Fibroblast of pulmonary artery (primary cell): ENCODE results near the gene RRBP1.

ENCODE experiments used
- DNase-seq: peaks from one replicate; pipeline ENCODE4 v3.0.0-alpha.2; 2010; ENCODE audit warnings: low read depth
- H3K4me3 ChIP-seq: replicated peaks from 2 replicates; pipeline ENCODE4 v1.5.1; 2011; ENCODE audit warnings: low read depth, mild to moderate bottlenecking, control low read depth, low read length, moderate library complexity
- CTCF ChIP-seq: IDR thresholded peaks from 2 replicates; pipeline ENCODE4 v1.5.1; 2011; ENCODE audit warnings: mild to moderate bottlenecking, control low read depth, low read length, inconsistent platforms; ENCODE audit errors: missing control alignments

Gene RRBP1

DNA sequence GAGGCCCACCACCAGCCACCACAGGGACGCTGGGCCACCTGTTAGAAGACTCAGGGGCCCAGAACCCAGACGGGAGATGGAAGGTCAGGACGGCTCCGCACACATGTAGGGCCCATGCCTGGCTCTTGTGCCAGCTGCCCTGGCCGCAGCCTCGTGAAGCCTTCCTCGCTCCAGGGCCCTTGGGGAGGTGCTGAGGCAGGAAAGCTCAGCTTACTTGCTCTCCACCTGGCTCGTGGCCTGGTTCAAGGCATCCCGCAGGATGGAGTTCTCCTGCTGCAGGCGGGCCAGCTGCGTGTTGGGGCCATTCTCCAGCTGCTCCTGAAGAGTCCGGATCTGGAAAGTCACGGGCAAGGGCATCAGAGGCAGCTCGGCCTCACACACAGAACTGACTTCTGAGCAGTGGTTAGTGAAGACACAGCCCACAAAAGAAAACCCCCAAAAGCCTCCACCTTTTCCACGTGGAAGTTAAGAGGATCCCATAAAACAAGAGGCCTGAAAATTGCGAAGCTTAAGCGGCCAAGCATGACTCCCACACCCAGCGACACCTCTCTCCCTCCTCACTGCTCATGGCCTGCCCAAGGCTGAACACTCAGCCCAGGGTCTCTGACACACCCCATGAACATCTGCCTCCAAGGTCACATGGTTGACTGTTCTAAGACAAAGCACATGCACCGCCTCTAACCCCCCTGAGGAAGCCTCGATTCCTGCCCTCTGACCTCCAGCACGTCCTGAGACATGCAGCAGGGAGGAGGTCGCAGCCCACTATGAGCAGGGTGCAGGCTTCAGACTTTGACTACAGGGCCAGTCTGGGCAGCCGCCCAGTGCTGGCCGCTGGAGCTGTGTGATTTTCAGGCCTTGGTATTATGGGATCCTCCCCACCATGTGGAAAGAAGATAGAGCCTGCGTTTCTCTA lies 46.5 kb downstream of the RRBP1 start:
- no peak for TF ChIP-seq CTCF
- no peak for DNase-seq
- H3K4me3 ChIP-seq, result no peak overlapping the region

DNA sequence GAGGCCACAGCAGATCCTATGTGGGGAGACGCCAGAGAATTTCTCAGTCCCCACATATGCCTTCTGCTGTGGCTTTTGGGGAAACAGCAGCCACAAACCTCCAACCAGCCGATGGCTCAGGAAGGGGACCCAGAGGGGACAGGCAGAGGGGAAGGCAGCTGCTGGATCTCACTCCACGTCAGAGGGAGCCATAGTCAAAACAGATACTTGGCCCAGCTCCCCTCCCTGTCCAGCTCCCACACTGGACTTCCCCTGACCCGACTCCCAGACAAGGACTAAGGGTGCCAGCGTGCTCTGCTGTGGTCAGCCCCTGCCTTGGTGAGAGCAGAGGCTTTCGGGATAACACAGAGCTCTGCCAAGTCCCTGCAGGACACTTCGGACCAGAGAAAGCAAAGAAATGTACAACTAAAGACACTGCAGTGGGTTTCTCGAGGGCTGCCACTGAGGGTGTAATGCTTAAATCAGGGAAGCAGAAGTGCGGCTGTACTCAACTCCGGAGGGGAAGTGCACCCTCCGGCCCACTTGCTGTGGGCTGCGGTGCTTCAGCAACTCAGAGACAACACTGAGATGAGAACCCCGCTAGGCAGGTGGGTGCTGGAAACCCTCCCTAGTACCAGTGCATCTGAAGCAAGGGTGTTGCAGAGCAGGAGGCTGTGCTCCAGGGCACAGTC lies 47.2 kb downstream of the RRBP1 start:
- DNase-seq, result peak; percentile 39
- no peak overlapping the region for H3K4me3 ChIP-seq
- TF ChIP-seq CTCF, result no peak

DNA sequence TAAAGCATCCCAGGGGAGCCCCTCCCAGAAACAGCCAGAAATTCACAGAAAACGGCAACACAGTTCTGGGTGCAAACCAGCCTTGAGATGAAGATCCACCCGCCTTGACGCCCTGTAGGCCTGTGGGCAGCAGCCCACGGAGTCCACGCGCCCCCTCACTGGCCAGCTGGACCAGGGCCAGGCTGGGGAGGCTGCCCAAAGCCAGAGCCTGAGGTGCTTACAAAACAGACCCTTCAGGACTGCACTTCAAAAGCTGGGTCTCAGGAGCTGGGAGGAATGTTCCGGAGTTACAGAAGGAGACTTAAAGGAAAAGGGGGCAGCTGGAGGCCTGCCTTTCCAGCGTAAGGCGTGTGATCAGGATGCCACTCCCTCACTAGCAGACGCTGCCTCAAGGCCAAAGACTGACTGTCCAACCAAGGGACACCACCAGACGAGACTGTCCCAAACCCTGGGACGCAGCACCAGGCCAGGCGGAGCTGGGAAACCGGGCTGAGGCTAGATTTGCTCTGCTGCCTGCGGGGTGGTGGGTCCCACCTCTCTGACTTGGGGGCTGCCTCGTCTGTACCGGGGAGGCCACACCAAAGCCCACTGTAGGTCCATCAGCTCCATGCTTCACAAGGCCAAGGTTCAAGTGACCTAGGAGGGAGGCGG lies 48.1 kb downstream of the RRBP1 start:
- TF ChIP-seq CTCF, result no peak
- H3K4me3 ChIP-seq, result no peak overlapping the region

DNA sequence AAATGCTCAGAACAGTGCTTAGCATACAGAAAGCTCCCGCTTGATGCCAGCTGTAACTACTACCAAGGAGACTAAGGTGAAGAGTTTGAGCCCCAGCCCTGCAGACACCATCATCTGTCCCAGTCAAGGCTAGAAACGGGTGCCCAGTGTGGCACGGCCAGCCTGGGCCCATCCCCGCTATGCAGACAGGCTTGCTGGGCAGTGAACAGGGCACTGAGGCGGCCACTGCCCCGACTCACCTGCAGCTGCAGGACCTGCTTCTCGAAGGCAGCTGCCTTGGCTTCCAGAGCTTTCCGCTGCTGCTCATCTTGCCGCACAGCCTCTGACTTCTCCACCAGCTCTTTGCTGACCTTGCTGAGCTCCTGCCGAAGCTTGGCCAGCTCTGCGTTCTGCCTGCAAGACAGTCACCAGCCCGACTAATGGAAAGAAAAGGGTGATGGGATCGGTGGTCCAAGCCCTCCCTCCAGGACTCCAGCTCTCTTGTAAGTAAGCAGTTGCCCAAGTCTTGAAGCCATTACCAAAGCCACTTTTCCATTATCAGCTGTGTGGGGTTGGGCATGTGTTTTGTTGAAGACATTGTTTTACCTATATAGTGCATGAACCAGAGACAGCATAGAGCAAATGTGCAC lies 48.7 kb downstream of the RRBP1 start:
- no peak overlapping the region for H3K4me3 ChIP-seq
- DNase-seq, result no peak

More for the DNA sequence above, 48.1 kb downstream of the RRBP1 start:
- no peak for DNase-seq

DNA sequence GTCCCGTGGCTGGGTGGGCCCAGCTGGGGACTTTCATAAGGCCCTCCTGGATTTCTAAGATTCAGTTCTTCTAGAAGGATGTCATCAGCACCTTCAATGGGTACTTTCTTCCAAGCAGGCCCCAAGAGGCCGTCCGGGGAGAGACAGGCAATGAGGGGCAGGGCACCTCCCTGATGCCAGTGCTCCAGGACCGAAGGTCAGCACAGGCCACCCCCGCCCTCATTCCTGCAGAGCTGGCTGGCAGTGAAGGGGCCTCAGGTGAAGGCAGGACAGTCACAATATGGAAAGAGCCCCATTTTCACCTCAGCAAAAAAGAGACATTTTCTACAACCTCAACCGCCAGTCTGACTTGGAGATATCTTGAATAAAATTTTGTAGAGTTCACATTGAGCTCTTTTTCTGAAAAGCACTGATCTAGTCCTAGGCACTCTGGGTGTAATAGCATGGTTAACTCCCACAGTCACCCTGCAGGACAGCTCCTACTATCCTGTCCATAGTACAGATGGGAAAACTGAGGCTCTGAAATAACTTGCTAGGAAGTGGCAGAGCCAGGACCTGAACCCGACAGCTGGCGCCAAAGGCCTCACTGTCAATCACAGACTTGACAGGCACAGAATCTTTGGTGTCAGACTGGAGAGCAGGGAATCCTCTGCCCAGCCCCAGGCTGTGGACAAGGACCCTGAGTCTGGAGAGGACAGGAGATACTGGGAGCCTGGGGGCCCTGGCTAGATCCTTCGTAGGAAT lies 50.3 kb downstream of the RRBP1 start:
- no peak for DNase-seq
- H3K4me3 ChIP-seq, result no peak overlapping the region
- TF ChIP-seq CTCF, result no peak

More for the DNA sequence above, 48.7 kb downstream of the RRBP1 start:
- TF ChIP-seq CTCF, result no peak

GRCh38 chr20:17630806-17631195 lies 51.2 kb downstream of the RRBP1 start:
- TF ChIP-seq CTCF, result no peak
- no peak for DNase-seq
- no peak overlapping the region for H3K4me3 ChIP-seq
